Liver (tissue), 9 donors: Measurements from ENCODE around the gene KCNC4. TPM values are rescaled to one million over a fixed set of nuclear protein-coding genes. Genes with fewer than 3 reads are reported as not detected.

Experiments used
- DNase-seq: peaks from one replicate; pipeline ENCODE4 v3.0.0-alpha.2; 2017; ENCODE audit warnings: low spot score
- H3K27ac ChIP-seq, 2 donors: one replicate each; pipeline ENCODE4 v1.7.0; 2013; ENCODE audit warnings: inconsistent platforms in 2 of 2, low read length in 2 of 2, control low read depth in 1 of 2, low read depth in 1 of 2, mild to moderate bottlenecking in 1 of 2
- H3K27me3 ChIP-seq, 4 donors: one replicate each; pipeline versions ENCODE4 v1.6.1 to v1.7.0; 2013; ENCODE audit warnings: low read length in 3 of 4, inconsistent platforms in 1 of 4, mild to moderate bottlenecking in 1 of 4, moderate library complexity in 1 of 4; ENCODE audit not compliant: control insufficient read depth in 4 of 4, insufficient read depth in 4 of 4
- H3K36me3 ChIP-seq, 4 donors: one replicate each; pipeline versions ENCODE4 v1.6.1 to v1.7.0; 2013; ENCODE audit warnings: low read length in 3 of 4, mild to moderate bottlenecking in 3 of 4, low read depth in 1 of 4, moderate library complexity in 1 of 4; ENCODE audit not compliant: control insufficient read depth in 4 of 4, insufficient read depth in 3 of 4
- H3K4me1 ChIP-seq, 4 donors: one replicate each; pipeline versions ENCODE4 v1.6.1 to v1.7.0; 2013; ENCODE audit warnings: low read length in 3 of 4, mild to moderate bottlenecking in 3 of 4, moderate library complexity in 1 of 4; ENCODE audit not compliant: control insufficient read depth in 4 of 4, insufficient read depth in 4 of 4
- H3K4me3 ChIP-seq, 3 donors: one replicate each; pipeline versions ENCODE4 v1.6.1 to v1.7.0; 2013; ENCODE audit warnings: low read length in 3 of 3, control low read depth in 1 of 3, low read depth in 1 of 3, mild to moderate bottlenecking in 1 of 3
- H3K9ac ChIP-seq, 2 donors: one replicate each; pipeline ENCODE4 v1.7.0; 2013; ENCODE audit warnings: low read length in 2 of 2, mild to moderate bottlenecking in 2 of 2, moderate library complexity in 2 of 2, control low read depth in 1 of 2, low read depth in 1 of 2
- H3K9me3 ChIP-seq, 4 donors: one replicate each; pipeline versions ENCODE4 v1.6.1 to v1.7.0; 2013; ENCODE audit warnings: low read length in 3 of 4; ENCODE audit not compliant: control insufficient read depth in 4 of 4
- ATF3 ChIP-seq: IDR thresholded peaks from 2 replicates; pipeline ENCODE4 v1.6.1; 2016; ENCODE audit warnings: antibody characterized with exemption
- CTCF ChIP-seq: fragments of 150-350 bp; IDR thresholded peaks from 2 replicates; pipeline ENCODE4 v1.5.1; 2017; ENCODE audit warnings: improper control_type of control experiment, low read depth, low read length; ENCODE audit not compliant: missing input control
- EGR1 ChIP-seq, 2 donors: IDR thresholded peaks; 2 replicates each; pipeline ENCODE4 v1.6.1; 2016 to 2018; ENCODE audit warnings: antibody characterized with exemption in 2 of 2, low read depth in 2 of 2
- FOXA1 ChIP-seq: IDR thresholded peaks from 2 replicates; pipeline ENCODE4 v1.6.1; 2016; ENCODE audit warnings: antibody characterized with exemption
- FOXA2 ChIP-seq: IDR thresholded peaks from 2 replicates; pipeline ENCODE4 v1.6.1; 2016; ENCODE audit warnings: antibody characterized with exemption
- GABPA ChIP-seq, 2 donors: IDR thresholded peaks in 1 of 2; conservative IDR thresholded peaks in 1 of 2; 2 replicates each; pipeline ENCODE4 v1.6.1; 2016; ENCODE audit warnings: antibody characterized with exemption in 2 of 2, mild to moderate bottlenecking in 1 of 2, moderate library complexity in 1 of 2
- HNF4A ChIP-seq, 2 donors: conservative IDR thresholded peaks; 2 replicates each; pipeline ENCODE4 v1.6.1; 2016; ENCODE audit warnings: antibody characterized with exemption in 2 of 2, mild to moderate bottlenecking in 2 of 2
- HNF4G ChIP-seq: IDR thresholded peaks from 2 replicates; pipeline ENCODE4 v1.6.1; 2016; ENCODE audit warnings: antibody characterized with exemption
- JUND ChIP-seq, 2 donors: IDR thresholded peaks; 2 replicates each; pipeline ENCODE4 v1.6.1; 2016; ENCODE audit warnings: antibody characterized with exemption in 2 of 2
- MAX ChIP-seq: IDR thresholded peaks from 2 replicates; pipeline ENCODE4 v1.6.1; 2016; ENCODE audit warnings: antibody characterized with exemption
- NR2F2 ChIP-seq: IDR thresholded peaks from 2 replicates; pipeline ENCODE4 v1.6.1; 2016; ENCODE audit warnings: antibody characterized with exemption
- RAD21 ChIP-seq, 2 donors: IDR thresholded peaks; 2 replicates each; pipeline ENCODE4 v1.6.1; 2016; ENCODE audit warnings: antibody characterized with exemption in 2 of 2, mild to moderate bottlenecking in 2 of 2
- REST ChIP-seq: IDR thresholded peaks from 2 replicates; pipeline ENCODE4 v1.6.1; 2016; ENCODE audit warnings: antibody characterized with exemption, mild to moderate bottlenecking
- RXRA ChIP-seq, 2 donors: IDR thresholded peaks; 2 replicates each; pipeline ENCODE4 v1.6.1; 2017 to 2018; ENCODE audit warnings: antibody characterized with exemption in 2 of 2, mild to moderate bottlenecking in 1 of 2
- SP1 ChIP-seq: IDR thresholded peaks from 2 replicates; pipeline ENCODE4 v1.6.1; 2018; ENCODE audit warnings: antibody characterized with exemption, mild to moderate bottlenecking
- TAF1 ChIP-seq: conservative IDR thresholded peaks from 2 replicates; pipeline ENCODE4 v1.6.1; 2016; ENCODE audit warnings: antibody characterized with exemption, mild to moderate bottlenecking
- YY1 ChIP-seq: IDR thresholded peaks from 2 replicates; pipeline ENCODE4 v1.6.1; 2016; ENCODE audit warnings: antibody characterized with exemption, mild to moderate bottlenecking
- ZBTB33 ChIP-seq: IDR thresholded peaks from 2 replicates; pipeline ENCODE4 v1.6.1; 2016; ENCODE audit warnings: antibody characterized with exemption
- WGBS: extraction: QIAGEN DNeasy Blood & Tissue Kit; methylation state at CpG from one replicate; pipeline ENCODE4 v1.1.7; 2013; 5-methylcytosine and 5-hydroxymethylcytosine counted together
- polyA plus RNA-seq, 2 donors: library from polyadenylated mRNA; stranded (reverse) in 1 of 2; unstranded in 1 of 2; fragments of 200-250 nt in 1 of 2; fragments of >200 nt in 1 of 2; fragmentation: Nextera tagmentation in 1 of 2; extraction: Ambion mirVana in 1 of 2; gene quantifications; one replicate each; pipeline versions ENCODE4 v1.2.1 to v1.2.3, GENCODE V29; 2013 to 2015
- total RNA-seq, 2 donors: library from RNA; depleted of rRNA; stranded (reverse); fragments of >200 nt; gene quantifications; one replicate each; pipeline ENCODE4 v1.2.3, GENCODE V29; 2014
- donor health status: healthy.
- donor health status: healthy.
- donor health status: healthy.
- donor health status: healthy.
- donor health status: healthy.

The KCNC4 gene
- total and polyA plus RNA-seq, 4 donors = 0.46 to 2.5 (median 1.5) TPM

- TF ChIP-seq SP1 (no peak), FOXA1 (no peak), TAF1 (no peak), ATF3 (no peak), NR2F2 (no peak), YY1 (no peak), FOXA2 (no peak)
These were observed 12.0 kb upstream of the KCNC4 start (continued) for GRCh38 chr1:110197905-110198629.

GRCh38 chr1:110198746-110199145 lies 11.4 kb upstream of the KCNC4 start:
- Histone ChIP-seq H3K4me3 (no peak overlapping the region), H3K9me3 (no peaks in the 10 kb centered on the region), H3K36me3 (no peaks in the 10 kb centered on the region), H3K27me3 (no peaks in the 10 kb centered on the region), H3K4me1 (peaks cover 0 to 7% (median 0%) of the 10 kb centered on the region in 4 donors), H3K27ac (no peak overlapping the region), H3K9ac (no peak overlapping the region)
- TF ChIP-seq YY1 = no peak
- no peak for TF ChIP-seq CTCF
- TF ChIP-seq FOXA1 = no peak
- no peak for DNase-seq
- 95% methylated on average over 2 of the region's 2 CpGs for WGBS

GRCh38 chr1:110200190-110200589 lies 9.9 kb upstream of the KCNC4 start:
- TF ChIP-seq EGR1 (IDR thresholded peaks at IDR 0.05; ENCODE audit: low read depth in 2 of 2) (no peak), HNF4G (no peak), ATF3 (no peak), FOXA1 (no peak), RXRA (IDR thresholded peaks at IDR 0.05) (no peak), CTCF (no peak), JUND (IDR thresholded peaks at IDR 0.05) (no peak), SP1 (no peak), TAF1 (no peak), FOXA2 (no peak), ZBTB33 (no peak), GABPA (IDR thresholded peaks at IDR 0.05 in 1 of 2, conservative IDR thresholded peaks at IDR 0.05 in 1 of 2) (no peak), REST (no peak), HNF4A (conservative IDR thresholded peaks at IDR 0.05) (no peak), MAX (no peak), RAD21 (IDR thresholded peaks at IDR 0.05) (no peak)
- Histone ChIP-seq H3K27ac (no peak overlapping the region), H3K4me3 (no peak overlapping the region), H3K36me3 (no peaks in the 10 kb centered on the region), H3K4me1 (peaks cover 0 to 7% (median 0%) of the 10 kb centered on the region in 4 donors), H3K9me3 (no peaks in the 10 kb centered on the region), H3K27me3 (no peaks in the 10 kb centered on the region), H3K9ac (no peak overlapping the region)
- WGBS = 51% methylated on average over 2 of the region's 2 CpGs
- no peak for DNase-seq
